GM19463 (cell line): ENCODE measurements around the gene CSNK1G3.
A peak's percentile ranks its signal among the peaks of the same experiment; 100 is the strongest.

Experiments used
- ATAC-seq: cut with Tn5 transposase; IDR thresholded peaks from one replicate; pipeline ENCODE4 v1.9.1; 2021; ENCODE audit warnings: mild to moderate bottlenecking, moderate library complexity; ENCODE audit not compliant: unreplicated experiment

CSNK1G3 gene

DNA sequence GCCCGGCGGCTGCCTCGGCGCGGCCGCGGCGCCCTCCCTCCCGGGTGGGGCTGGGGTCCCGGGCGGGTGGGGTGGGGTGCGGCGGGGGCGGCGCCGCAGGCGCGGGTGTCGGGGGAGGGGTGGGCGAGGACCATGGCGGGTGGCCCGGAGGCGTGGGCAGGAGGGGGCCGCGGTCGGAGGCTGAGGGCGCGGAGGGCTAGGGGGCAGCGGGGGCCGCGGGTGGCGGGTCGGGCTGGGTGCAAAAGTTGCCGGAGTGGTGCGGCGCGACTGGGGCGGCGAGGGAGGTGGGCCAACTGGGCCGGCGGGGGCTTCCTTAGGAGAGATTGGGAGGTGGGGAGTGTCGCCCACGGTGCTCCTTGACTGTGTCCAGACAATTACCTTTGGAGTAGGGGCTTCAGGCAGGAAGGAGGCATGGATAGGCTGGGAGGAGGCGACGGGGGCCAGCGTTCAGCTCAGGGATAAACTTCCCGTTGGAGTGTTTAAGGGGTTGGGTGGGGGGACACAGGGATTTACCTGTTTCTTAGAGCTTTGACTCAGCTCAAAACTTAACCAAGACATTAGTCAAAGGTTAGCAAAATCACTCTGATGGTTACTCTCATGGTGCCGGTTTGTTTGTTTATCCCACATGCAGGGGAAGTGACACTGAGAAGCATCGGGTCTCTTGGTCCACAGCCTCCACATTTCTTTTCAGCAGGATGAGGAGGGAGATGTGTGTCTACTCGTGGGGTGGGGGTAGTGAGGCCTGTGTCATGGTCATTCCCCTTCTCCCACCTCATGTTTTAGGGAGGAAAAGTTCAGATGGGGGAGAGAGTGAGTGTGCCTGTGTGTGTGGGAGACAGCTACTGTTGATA, 859 bp downstream of the CSNK1G3 start:
- ATAC-seq = peak; percentile 27

GRCh38 chr5:123514615-123515355, 2.8 kb downstream of the CSNK1G3 start:
- ATAC-seq = no peak

- no peak for ATAC-seq
These were observed 3.9 kb downstream of the CSNK1G3 start for GRCh38 chr5:123515904-123516303.

- ATAC-seq = no peak
These were observed 5.5 kb downstream of the CSNK1G3 start for GRCh38 chr5:123517476-123517875.

DNA sequence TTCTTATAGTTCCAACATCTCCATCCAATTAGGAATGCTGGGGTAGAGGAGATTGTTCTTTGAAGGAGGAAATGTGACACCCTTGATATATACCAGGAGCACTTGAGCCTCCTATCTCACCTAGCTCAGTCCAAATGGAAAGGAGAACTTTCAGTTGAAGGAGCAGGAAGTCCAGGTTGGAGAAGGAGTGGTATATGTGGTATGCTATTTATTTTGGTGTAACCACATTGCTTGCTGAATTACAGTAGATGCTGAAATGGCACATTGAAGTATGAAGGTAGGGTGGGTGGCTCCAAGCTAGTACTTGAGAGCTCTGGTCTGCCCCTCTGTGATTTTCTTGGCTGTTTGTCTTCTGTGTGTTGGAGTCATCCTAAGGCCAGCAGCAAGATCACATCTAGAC, 6.1 kb downstream of the CSNK1G3 start:
- no peak for ATAC-seq

- ATAC-seq = peak; percentile 66
These were observed 8.8 kb downstream of the CSNK1G3 start for GRCh38 chr5:123520677-123521247.

- ATAC-seq = no peak
These were observed 12.2 kb downstream of the CSNK1G3 start for GRCh38 chr5:123524146-123524545.

DNA sequence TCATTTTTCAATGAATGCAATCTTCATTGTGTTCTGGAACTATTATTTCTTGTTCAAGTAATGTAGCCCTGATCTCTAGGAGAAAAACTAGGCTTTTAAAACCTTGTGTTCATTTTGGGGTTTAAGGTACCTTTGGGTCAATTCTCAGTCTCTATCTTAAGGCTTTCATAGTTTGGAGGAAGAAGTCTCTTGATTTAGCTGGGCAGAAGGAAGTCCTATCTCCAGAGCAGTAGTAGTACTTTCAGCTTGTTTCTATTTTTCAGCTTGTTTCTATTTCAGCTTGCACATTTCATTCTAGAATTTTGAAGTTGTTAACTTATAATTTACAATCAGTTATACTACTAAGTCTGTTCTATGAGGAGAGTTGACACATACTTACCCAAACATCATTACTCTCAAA, 15.2 kb downstream of the CSNK1G3 start:
- peak; percentile 67 for ATAC-seq

DNA sequence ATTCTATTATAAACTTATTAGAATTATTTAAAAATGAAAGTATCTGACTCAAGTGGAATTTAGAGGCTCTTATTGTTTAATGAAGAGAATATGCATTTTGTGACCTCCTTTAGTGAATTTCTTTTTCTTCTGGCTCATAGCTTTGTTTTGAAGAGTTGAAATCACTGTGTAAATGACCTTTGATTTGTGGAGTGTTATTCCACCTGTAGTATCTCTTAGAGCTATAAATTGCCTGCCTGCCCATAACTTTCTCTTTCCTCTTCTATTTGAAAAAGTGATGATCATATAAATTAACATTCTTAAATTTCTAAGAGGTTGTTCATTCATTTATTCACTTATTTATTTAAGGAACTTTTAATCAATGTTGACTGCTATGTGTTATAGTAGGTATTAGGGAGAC, 16.1 kb downstream of the CSNK1G3 start:
- ATAC-seq = no peak

GRCh38 chr5:123528878-123529277, 16.9 kb downstream of the CSNK1G3 start:
- no peak for ATAC-seq

DNA sequence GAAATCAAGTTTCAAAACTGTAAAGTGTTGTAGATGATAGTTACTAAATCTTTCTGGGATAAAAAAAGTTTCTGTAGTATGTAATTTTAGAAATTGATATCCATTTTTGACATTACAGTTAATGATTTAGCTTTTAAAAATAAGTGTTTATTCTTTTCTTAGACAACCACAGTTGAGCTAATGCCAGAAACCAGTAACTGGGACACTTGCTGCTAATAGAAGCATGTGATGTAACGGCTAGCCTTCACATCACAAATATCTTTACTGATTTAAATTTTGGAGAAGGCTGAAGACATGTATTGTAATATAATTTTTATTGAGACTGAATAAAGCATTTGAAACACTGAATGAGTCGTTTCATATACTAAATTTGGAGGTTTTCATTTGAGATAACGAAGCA, 18.8 kb downstream of the CSNK1G3 start:
- ATAC-seq = no peak

DNA sequence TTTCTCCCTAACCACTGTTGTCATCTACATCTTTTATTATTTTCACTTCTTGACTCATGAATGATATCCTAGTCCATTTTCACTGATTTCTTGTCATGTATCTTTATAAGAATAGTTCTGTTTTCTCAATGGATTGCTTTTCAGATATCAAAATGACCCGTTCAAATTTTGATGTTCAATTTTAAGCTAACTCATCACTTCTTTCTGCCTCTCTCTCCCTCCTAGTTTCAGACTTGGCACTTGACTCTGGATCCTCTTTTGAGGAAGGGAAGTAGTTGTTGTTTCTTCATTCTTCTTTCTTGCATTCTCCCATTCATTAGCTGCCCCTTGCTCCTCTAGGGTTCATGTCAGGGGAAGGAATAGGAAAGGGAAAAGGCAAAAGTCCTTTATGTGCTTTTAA, 23.7 kb downstream of the CSNK1G3 start:
- no peak for ATAC-seq

GRCh38 chr5:123537256-123537655, 25.3 kb downstream of the CSNK1G3 start:
- no peak for ATAC-seq

DNA sequence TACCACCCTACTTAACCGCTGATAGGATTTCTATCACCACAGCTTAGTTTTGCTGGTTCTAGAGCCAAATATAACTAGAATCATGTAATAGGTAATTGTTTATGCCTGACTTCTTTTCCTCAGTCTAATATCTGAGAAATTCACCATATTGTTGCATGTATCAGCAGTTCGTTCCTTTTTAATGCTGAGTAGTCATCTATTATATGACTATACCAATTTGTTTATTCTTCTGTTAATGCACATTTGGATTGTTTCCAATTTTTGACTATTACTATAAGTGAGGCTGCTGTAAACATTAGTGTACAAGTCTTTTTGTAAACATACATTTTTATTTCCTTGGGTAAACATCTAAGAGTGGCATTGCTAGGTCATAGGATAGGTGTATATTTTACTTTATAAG, 25.9 kb downstream of the CSNK1G3 start:
- ATAC-seq = no peak

- no peak for ATAC-seq
These were observed 26.9 kb downstream of the CSNK1G3 start for GRCh38 chr5:123538670-123539459.

GRCh38 chr5:123540534-123540933, 28.6 kb downstream of the CSNK1G3 start:
- no peak for ATAC-seq

DNA sequence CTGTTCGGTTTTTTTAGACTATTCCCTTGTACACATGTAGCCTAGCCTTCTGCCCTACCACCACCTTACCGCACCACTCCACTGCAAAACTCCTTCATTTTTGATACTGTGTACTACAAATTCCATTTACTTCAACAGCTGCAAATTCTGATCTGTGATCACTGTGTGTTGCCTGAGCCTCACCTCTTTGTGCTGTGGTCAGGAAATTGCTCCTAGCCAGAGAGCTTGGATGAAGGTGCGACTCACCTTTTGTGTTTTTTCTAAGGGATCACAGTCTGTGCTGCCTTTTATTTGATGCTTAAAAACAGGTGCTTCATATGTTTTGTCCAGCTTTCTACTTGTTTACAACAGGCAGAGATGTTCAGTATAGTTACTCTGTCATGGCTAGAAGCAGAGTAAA, 31.5 kb downstream of the CSNK1G3 start:
- ATAC-seq = no peak

GRCh38 chr5:123545506-123545905, 33.5 kb downstream of the CSNK1G3 start:
- no peak for ATAC-seq

DNA sequence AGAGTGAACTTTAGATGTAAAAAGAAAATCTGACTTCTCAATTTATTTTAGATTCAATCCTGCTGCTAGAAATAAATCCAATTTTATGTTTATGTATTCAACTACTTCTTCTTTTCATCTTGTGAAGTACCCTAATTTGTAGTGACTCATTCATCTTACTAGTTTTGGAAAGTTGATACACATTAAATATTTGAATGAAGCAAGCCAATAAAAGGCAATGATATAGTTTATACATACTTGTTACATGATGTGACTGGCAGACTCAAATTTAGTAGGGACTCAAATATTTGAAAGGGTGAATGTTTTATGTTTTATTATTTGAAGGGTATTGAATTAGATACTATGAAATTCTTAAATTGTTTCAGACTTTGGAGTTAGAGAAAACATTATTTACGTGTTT, 34.7 kb downstream of the CSNK1G3 start:
- ATAC-seq = no peak

DNA sequence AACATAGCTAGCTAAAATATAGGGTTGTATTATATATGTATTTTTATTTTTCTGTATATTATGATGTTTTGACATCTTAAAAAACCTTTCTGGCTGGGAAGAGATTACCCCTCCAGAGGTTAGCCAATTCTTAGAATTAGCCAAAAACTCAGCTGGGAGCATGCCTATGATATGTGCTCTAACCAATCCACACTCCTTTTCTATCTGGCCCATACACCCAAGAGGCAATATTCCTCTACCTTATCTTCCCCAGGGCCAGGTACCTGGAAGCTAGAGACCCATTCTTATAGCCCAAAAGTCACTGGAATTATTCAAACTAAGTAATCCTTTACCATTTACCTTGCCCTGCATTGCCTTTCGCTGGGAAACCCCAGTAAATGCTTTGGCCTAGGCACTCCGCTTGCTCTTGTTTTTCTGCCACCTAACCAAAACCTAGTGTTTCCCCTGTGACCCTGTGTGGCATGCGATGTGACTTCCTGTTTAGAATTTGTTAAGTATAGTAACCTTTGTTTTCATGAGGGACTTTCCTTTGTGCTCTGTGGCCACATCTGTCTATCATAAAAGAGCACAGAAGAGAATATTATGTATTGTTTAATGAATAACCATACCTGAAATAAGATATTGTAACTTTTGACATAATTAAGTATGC, 37.4 kb downstream of the CSNK1G3 start:
- ATAC-seq = peak; percentile 99

- no peak for ATAC-seq
These were observed 42.6 kb downstream of the CSNK1G3 start for GRCh38 chr5:123554601-123555000.
